GM12801 (cell line): Measurements from ENCODE around the gene CASP7.

Experiments
- CTCF ChIP-seq: IDR thresholded peaks from one replicate; pipeline ENCODE4 v1.5.1; 2011; ENCODE audit warnings: control low read depth; ENCODE audit not compliant: insufficient read length; ENCODE audit errors: extremely low read depth

Gene CASP7

GRCh38 chr10:113754768-113755167, 75.1 kb downstream of the CASP7 start:
- TF ChIP-seq CTCF = no peak

GRCh38 chr10:113756940-113757543, 77.3 kb downstream of the CASP7 start:
- no peak for TF ChIP-seq CTCF

GRCh38 chr10:113762083-113762482, 82.4 kb downstream of the CASP7 start:
- no peak for TF ChIP-seq CTCF

GRCh38 chr10:113764582-113764981, 84.9 kb downstream of the CASP7 start:
- no peak for TF ChIP-seq CTCF

- TF ChIP-seq CTCF = no peak
Observed at GRCh38 chr10:113765910-113766309, 86.2 kb downstream of the CASP7 start.

GRCh38 chr10:113767222-113767621, 87.5 kb downstream of the CASP7 start:
- TF ChIP-seq CTCF = no peak

GRCh38 chr10:113770346-113770745, 90.6 kb downstream of the CASP7 start:
- no peak for TF ChIP-seq CTCF
